HepG2 (cell line): ENCODE results near the gene NDE1.

ENCODE experiments used
- CREM ChIP-seq, 2 experiments: sonication (generic) in 1 of 2; formaldehyde crosslinking in 1 of 2; IDR thresholded peaks; 2 replicates each; pipeline versions ENCODE4 v1.4.0 to v1.6.1; 2016 to 2020; ENCODE audit warnings: antibody characterized with exemption in 1 of 2, mild to moderate bottlenecking in 1 of 2, missing genetic modification reagents in 1 of 2
- CTCF ChIP-seq: sonication (generic); formaldehyde crosslinking; IDR thresholded peaks from 2 replicates; pipeline ENCODE4 v1.5.0; 2020; ENCODE audit warnings: mild to moderate bottlenecking, missing genetic modification reagents, moderate library complexity
- ETV6 ChIP-seq: sonication (generic); formaldehyde crosslinking; conservative IDR thresholded peaks from 2 replicates; pipeline ENCODE4 v1.4.0; 2020; ENCODE audit warnings: missing genetic modification reagents
- POLR2A ChIP-seq, 2 experiments: IDR thresholded peaks; 2 replicates each; pipeline ENCODE4 v1.6.1; 2011; ENCODE audit warnings: low read depth in 2 of 2, low read length in 2 of 2, mild to moderate bottlenecking in 1 of 2, moderate library complexity in 1 of 2; ENCODE audit not compliant: insufficient read depth in 1 of 2
- RFX5 ChIP-seq: IDR thresholded peaks from 2 replicates; pipeline ENCODE4 v1.6.1; 2011; ENCODE audit warnings: low read depth, low read length, improper control_type of control experiment
- TBX3 ChIP-seq: fragments of 450-650 bp; IDR thresholded peaks from 2 replicates; pipeline ENCODE4 v1.6.1; 2017; ENCODE audit warnings: antibody characterized with exemption, mild to moderate bottlenecking, inconsistent platforms, borderline replicate concordance

- TF ChIP-seq POLR2A (IDR thresholded peaks at IDR 0.05; ENCODE audit: insufficient read depth in 1 of 2, low read depth in 2 of 2, low read length in 2 of 2): no peak
- no peak for TF ChIP-seq CTCF (CRISPR knock-in tag)
- no peak for TF ChIP-seq TBX3
- no peak for TF ChIP-seq RFX5
- TF ChIP-seq ETV6: no peak
- no peak for TF ChIP-seq CREM (IDR thresholded peaks at IDR 0.05)
- no peak for TF ChIP-seq CREM (CRISPR knock-in tag; IDR thresholded peaks at IDR 0.05)
These were observed 33.4 kb upstream of the NDE1 start for GRCh38 chr16:15616475-15617165.
